Endothelial cell (in vitro differentiated cells): ENCODE measurements around the gene POLN. TPM values are rescaled to one million over a fixed set of nuclear protein-coding genes. Genes with fewer than 3 reads are reported as not detected.

ENCODE experiments used
- DNase-seq: peaks from one replicate; pipeline ENCODE4 v3.0.0; 2021; ENCODE audit warnings: low spot score
- H3K27ac Mint-ChIP-seq: one replicate; pipeline ENCODE4 v1.8.0; 2021; ENCODE audit warnings: mixed read lengths, inconsistent platforms; ENCODE audit not compliant: unreplicated experiment
- H3K27me3 Mint-ChIP-seq: one replicate; pipeline ENCODE4 v1.8.0; 2021; ENCODE audit warnings: mild to moderate bottlenecking, moderate library complexity, mixed read lengths, inconsistent platforms; ENCODE audit not compliant: unreplicated experiment
- H3K36me3 Mint-ChIP-seq: one replicate; pipeline ENCODE4 v1.8.0; 2021; ENCODE audit warnings: mild to moderate bottlenecking, low read depth, mixed read lengths, inconsistent platforms; ENCODE audit not compliant: unreplicated experiment
- H3K4me1 Mint-ChIP-seq: one replicate; pipeline ENCODE4 v1.8.0; 2021; ENCODE audit warnings: mild to moderate bottlenecking, mixed read lengths, inconsistent platforms; ENCODE audit not compliant: unreplicated experiment
- H3K4me3 Mint-ChIP-seq: one replicate; pipeline ENCODE4 v1.8.0; 2021; ENCODE audit warnings: mild to moderate bottlenecking, mixed read lengths, inconsistent platforms; ENCODE audit not compliant: unreplicated experiment
- H3K9me3 Mint-ChIP-seq: one replicate; pipeline ENCODE4 v1.8.0; 2021; ENCODE audit warnings: mixed read lengths, inconsistent platforms; ENCODE audit not compliant: unreplicated experiment
- CTCF ChIP-seq: fragments of 200-600 bp; sonication (generic); IDR thresholded peaks from one replicate; pipeline ENCODE4 v1.5.0; 2021; ENCODE audit warnings: antibody characterized with exemption; ENCODE audit not compliant: unreplicated experiment
- total RNA-seq: library from RNA; stranded (reverse); fragmentation: NEBNext Ultra II Directional; extraction: Animal tissue kit (Norgen Biotek cat#: 25700); gene quantifications from one replicate; pipeline ENCODE4 v1.2.1, GENCODE V29; 2021; ENCODE audit not compliant: unreplicated experiment

The POLN gene
- total RNA-seq, 1 donor from 2014 or later = 2.5 TPM

GRCh38 chr4:2078584-2078983 is 163.3 kb downstream of the POLN start:
- Mint-ChIP-seq H3K9me3 (no peaks in the 10 kb centered on the region), H3K27me3 (peaks cover 4% of the 10 kb centered on the region), H3K4me1 (no peaks in the 10 kb centered on the region), H3K4me3 (no peak overlapping the region), H3K27ac (no peak overlapping the region), H3K36me3 (peaks cover 3% of the 10 kb centered on the region)
- no peak for DNase-seq
- no peak for TF ChIP-seq CTCF

GRCh38 chr4:2077537-2078460 is 164.1 kb downstream of the POLN start:
- TF ChIP-seq CTCF = no peak
- H3K4me3 Mint-ChIP-seq = no peak overlapping the region
- no peak overlapping the region for H3K27ac Mint-ChIP-seq
- no peaks in the 10 kb centered on the region for H3K4me1 Mint-ChIP-seq
- no peaks in the 10 kb centered on the region for H3K9me3 Mint-ChIP-seq
- no peak for DNase-seq
- H3K36me3 Mint-ChIP-seq = peaks cover 3% of the 10 kb centered on the region
- peaks cover 2% of the 10 kb centered on the region for H3K27me3 Mint-ChIP-seq

- Mint-ChIP-seq H3K36me3 (peaks cover 3% of the 10 kb centered on the region), H3K4me3 (no peak overlapping the region), H3K9me3 (no peaks in the 10 kb centered on the region), H3K4me1 (no peaks in the 10 kb centered on the region), H3K27ac (no peak overlapping the region), H3K27me3 (no peaks in the 10 kb centered on the region)
- no peak for TF ChIP-seq CTCF
- DNase-seq = peak; percentile 2
Observed at GRCh38 chr4:2076908-2077536, 164.9 kb downstream of the POLN start.

- Mint-ChIP-seq H3K9me3 (no peaks in the 10 kb centered on the region), H3K27me3 (no peaks in the 10 kb centered on the region), H3K4me3 (no peak overlapping the region), H3K27ac (no peak overlapping the region), H3K4me1 (no peaks in the 10 kb centered on the region), H3K36me3 (peaks cover 3% of the 10 kb centered on the region)
- TF ChIP-seq CTCF = no peak
- DNase-seq = peak; percentile 2
Observed at GRCh38 chr4:2075987-2076907, 165.7 kb downstream of the POLN start.
